Liver (tissue), 3 donors: ENCODE measurements around the gene IQCM.

Experiments used
- CTCF ChIP-seq: fragments of 150-350 bp; IDR thresholded peaks from 2 replicates; pipeline ENCODE4 v1.5.1; 2017; ENCODE audit warnings: improper control_type of control experiment, low read depth, low read length; ENCODE audit not compliant: missing input control
- HNF4A ChIP-seq, 2 donors: conservative IDR thresholded peaks; 2 replicates each; pipeline ENCODE4 v1.6.1; 2016; ENCODE audit warnings: antibody characterized with exemption in 2 of 2, mild to moderate bottlenecking in 2 of 2
- SP1 ChIP-seq: IDR thresholded peaks from 2 replicates; pipeline ENCODE4 v1.6.1; 2018; ENCODE audit warnings: antibody characterized with exemption, mild to moderate bottlenecking
- TAF1 ChIP-seq: conservative IDR thresholded peaks from 2 replicates; pipeline ENCODE4 v1.6.1; 2016; ENCODE audit warnings: antibody characterized with exemption, mild to moderate bottlenecking
- YY1 ChIP-seq: IDR thresholded peaks from 2 replicates; pipeline ENCODE4 v1.6.1; 2016; ENCODE audit warnings: antibody characterized with exemption, mild to moderate bottlenecking
- donor health status: healthy.
- donor health status: healthy.

- TF ChIP-seq CTCF (no peak), YY1 (no peak), SP1 (no peak), HNF4A (conservative IDR thresholded peaks at IDR 0.05) (no peak), TAF1 (no peak)
Measured at GRCh38 chr4:149595500-149595899, 220.1 kb downstream of the IQCM start.
